ENCODE data around the gene PHLDB2.
A peak's percentile ranks its signal among the peaks of the same experiment; 100 is the strongest.

The PHLDB2 gene

GRCh38 chr3:111967651-111968274 lies 108.7 kb downstream of the PHLDB2 start:
- no peak for FAIRE-seq

- no peak for FAIRE-seq
Measured at GRCh38 chr3:111968319-111969054, 109.4 kb downstream of the PHLDB2 start.

- FAIRE-seq: no peak
Measured at GRCh38 chr3:111970376-111970775, 111.3 kb downstream of the PHLDB2 start.

- no peak for FAIRE-seq
Measured at GRCh38 chr3:111971533-111972130, 112.6 kb downstream of the PHLDB2 start.

- FAIRE-seq: no peak
Measured at GRCh38 chr3:111972891-111973290, 113.8 kb downstream of the PHLDB2 start.

GRCh38 chr3:111975131-111975530 lies 116.1 kb downstream of the PHLDB2 start:
- no peak for FAIRE-seq

GRCh38 chr3:111976254-111976653 lies 117.2 kb downstream of the PHLDB2 start:
- no peak for FAIRE-seq

- peak; percentile 86 for FAIRE-seq
Measured at GRCh38 chr3:111978583-111979433, 119.7 kb downstream of the PHLDB2 start, which contains the start of gene ABHD10. Gene ABHD10, plus strand, starts transcription at chr3:111979026. Its CDS starts 36 bp downstream, at chr3:111979062.

GRCh38 chr3:111979434-111980038 lies 120.5 kb downstream of the PHLDB2 start:
- FAIRE-seq: no peak

GRCh38 chr3:111980716-111981456 lies 121.8 kb downstream of the PHLDB2 start:
- no peak for FAIRE-seq

- no peak for FAIRE-seq
Measured at GRCh38 chr3:111981457-111981763, 122.3 kb downstream of the PHLDB2 start.

- no peak for FAIRE-seq
Measured at GRCh38 chr3:111984636-111985298, 125.7 kb downstream of the PHLDB2 start.

GRCh38 chr3:111986800-111987199 lies 127.7 kb downstream of the PHLDB2 start:
- FAIRE-seq: no peak

- peak; percentile 77 for FAIRE-seq
Measured at GRCh38 chr3:111989061-111989678, 130.1 kb downstream of the PHLDB2 start.

GRCh38 chr3:111993038-111993437 lies 134.0 kb downstream of the PHLDB2 start:
- no peak for FAIRE-seq

GRCh38 chr3:111998636-111999483 lies 139.8 kb downstream of the PHLDB2 start, which contains the start of gene TAGLN3:
Gene TAGLN3, plus strand, starts transcription at chr3:111998922. Its CDS starts 501 bp downstream, at chr3:111999423.
- FAIRE-seq: no peak

- no peak for FAIRE-seq
Measured at GRCh38 chr3:111999484-112000324, 140.6 kb downstream of the PHLDB2 start.

- FAIRE-seq: no peak
Measured at GRCh38 chr3:112000367-112000771, 141.3 kb downstream of the PHLDB2 start.

- FAIRE-seq: no peak
Measured at GRCh38 chr3:112000966-112001365, 141.9 kb downstream of the PHLDB2 start.
